ENCODE data around the gene SLC7A7.

DNA sequence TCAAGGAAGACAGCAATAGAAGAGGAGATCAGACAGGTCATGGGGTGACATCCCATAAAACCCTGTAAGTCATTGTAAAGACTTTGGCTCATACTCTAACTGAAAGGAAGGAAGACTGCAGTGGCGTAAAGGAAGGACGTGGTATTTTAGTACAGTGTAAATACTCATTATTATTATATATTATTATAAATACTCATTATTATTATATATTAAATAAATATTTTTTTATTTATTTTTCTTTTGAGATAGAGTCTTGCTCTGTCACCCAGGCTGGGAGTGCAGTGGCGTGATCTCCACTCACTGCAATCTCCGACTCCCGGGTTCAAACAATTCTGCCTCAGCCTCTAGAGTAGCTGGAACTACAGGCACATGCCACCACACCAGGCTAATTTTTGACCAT is 41.2 kb upstream of the SLC7A7 start:
- TF ChIP-seq POLR2A (IDR thresholded peaks at IDR 0.05) (no peak), CTCF (IDR thresholded peaks at IDR 0.05) (no peak), EP300 (IDR thresholded peaks at IDR 0.05; ENCODE audit: low read depth) (no peak), POLR2AphosphoS5 (IDR thresholded peaks at IDR 0.05) (no peak)
